Gastroesophageal sphincter (tissue), 3 donors: Measurements from ENCODE around the gene PRUNE2.

Source experiments
- POLR2AphosphoS5 ChIP-seq: sonication (generic); formaldehyde crosslinking; IDR thresholded peaks from one replicate; pipeline ENCODE4 v1.6.1; 2017; ENCODE audit warnings: antibody characterized with exemption
- TF ChIP-seq, protein P1 (sequence below), 4 experiments: fragments of 200-600 bp in 2 of 4; fragments of 450-650 bp in 2 of 4; sonication (generic) in 1 of 4; IDR thresholded peaks; one replicate each; pipeline ENCODE4 v1.5.1; 2017 to 2019; ENCODE audit warnings: antibody characterized with exemption in 4 of 4, mild to moderate bottlenecking in 2 of 4, moderate library complexity in 2 of 4

- TF ChIP-seq POLR2AphosphoS5 = no peak
- TF ChIP-seq, protein P1, sequence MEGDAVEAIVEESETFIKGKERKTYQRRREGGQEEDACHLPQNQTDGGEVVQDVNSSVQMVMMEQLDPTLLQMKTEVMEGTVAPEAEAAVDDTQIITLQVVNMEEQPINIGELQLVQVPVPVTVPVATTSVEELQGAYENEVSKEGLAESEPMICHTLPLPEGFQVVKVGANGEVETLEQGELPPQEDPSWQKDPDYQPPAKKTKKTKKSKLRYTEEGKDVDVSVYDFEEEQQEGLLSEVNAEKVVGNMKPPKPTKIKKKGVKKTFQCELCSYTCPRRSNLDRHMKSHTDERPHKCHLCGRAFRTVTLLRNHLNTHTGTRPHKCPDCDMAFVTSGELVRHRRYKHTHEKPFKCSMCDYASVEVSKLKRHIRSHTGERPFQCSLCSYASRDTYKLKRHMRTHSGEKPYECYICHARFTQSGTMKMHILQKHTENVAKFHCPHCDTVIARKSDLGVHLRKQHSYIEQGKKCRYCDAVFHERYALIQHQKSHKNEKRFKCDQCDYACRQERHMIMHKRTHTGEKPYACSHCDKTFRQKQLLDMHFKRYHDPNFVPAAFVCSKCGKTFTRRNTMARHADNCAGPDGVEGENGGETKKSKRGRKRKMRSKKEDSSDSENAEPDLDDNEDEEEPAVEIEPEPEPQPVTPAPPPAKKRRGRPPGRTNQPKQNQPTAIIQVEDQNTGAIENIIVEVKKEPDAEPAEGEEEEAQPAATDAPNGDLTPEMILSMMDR (IDR thresholded peaks at IDR 0.05) = no peak
These were observed 344.0 kb downstream of the PRUNE2 start for GRCh38 chr9:76561900-76562299.
